HG03575 (cell line): ENCODE data around the gene WNK2.

Source experiments
- ATAC-seq: cut with Tn5 transposase; IDR thresholded peaks from one replicate; pipeline ENCODE4 v1.9.1; 2021; ENCODE audit not compliant: unreplicated experiment, insufficient number of reproducible peaks, low FRiP score; ENCODE audit errors: extremely low read depth

The WNK2 gene

GRCh38 chr9:93276973-93277372 lies 93.0 kb downstream of the WNK2 start:
- ATAC-seq, result no peak

- no peak for ATAC-seq
Measured at GRCh38 chr9:93278144-93278543, 94.2 kb downstream of the WNK2 start.

DNA sequence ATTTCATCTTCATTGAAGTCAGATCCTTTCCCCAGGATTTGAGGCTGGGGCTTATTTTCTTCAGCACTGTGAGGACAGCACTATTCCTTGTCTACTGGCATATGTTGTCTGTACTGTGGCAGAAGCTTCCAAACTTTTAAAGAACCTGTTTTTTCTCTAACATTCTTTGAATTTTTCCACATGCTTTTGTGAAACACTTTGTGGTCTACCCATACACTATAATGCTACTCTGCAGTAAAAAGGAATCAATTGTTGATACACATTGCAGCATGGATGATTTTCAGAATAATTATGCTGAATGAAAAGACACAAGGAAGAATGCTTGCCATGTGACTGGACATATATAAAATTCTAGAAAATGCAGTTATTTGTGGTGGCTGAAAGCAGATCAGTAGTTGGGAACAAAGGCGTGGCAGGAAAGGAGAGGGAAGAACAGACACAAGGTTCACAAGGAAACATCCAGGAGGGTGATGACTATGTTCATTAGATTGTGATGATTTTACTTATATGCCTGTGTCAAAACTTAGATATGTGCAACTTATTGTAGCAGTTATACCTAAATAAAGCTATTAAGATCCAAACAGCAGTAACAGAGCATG lies 96.8 kb downstream of the WNK2 start:
- no peak for ATAC-seq

DNA sequence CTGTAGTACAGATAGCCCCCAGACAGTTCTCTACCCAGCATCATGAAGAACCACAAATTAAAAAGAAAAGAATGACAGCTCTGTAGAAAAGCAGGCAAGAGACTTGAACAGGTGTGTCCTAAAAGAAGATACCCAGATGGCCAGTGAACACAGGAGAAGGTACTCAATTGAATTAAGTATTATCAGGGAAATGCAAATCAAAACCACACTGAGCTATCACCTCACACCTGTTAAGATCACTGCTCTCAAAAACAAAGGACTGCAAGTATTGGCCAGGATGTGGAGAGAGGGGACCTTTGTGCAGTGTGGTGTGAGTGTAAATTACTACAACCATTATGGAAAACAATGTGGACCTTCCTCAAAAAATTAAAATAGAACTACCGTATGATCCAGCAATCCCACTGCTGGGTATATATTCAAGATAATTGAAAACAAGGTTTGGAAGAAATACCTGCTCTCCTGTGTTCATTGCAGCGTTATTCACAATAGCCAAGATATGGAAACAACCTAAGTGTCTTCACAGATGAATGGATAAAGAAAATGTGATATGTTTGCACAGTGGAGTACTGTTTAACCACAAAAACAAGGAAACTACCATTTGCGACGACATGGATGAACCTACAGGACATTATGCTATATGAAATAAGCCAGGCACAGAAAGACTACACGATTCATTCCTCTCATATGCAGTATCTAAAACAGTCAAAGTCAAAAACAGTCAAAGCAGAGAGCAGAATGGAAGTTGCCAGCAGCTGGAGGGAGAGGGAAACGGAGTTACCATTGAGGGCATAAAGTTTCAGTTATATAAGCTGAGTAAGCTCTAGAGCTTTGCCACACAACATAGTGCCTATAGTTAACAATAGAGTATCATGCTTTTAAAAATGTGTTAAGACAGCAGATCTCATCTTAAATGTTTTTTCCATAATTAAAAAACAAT lies 102.6 kb downstream of the WNK2 start:
- no peak for ATAC-seq

GRCh38 chr9:93287189-93287552 lies 103.2 kb downstream of the WNK2 start:
- no peak for ATAC-seq

GRCh38 chr9:93287593-93287992 lies 103.7 kb downstream of the WNK2 start:
- no peak for ATAC-seq

- ATAC-seq, result no peak
Measured at GRCh38 chr9:93288341-93288740, 104.4 kb downstream of the WNK2 start.

DNA sequence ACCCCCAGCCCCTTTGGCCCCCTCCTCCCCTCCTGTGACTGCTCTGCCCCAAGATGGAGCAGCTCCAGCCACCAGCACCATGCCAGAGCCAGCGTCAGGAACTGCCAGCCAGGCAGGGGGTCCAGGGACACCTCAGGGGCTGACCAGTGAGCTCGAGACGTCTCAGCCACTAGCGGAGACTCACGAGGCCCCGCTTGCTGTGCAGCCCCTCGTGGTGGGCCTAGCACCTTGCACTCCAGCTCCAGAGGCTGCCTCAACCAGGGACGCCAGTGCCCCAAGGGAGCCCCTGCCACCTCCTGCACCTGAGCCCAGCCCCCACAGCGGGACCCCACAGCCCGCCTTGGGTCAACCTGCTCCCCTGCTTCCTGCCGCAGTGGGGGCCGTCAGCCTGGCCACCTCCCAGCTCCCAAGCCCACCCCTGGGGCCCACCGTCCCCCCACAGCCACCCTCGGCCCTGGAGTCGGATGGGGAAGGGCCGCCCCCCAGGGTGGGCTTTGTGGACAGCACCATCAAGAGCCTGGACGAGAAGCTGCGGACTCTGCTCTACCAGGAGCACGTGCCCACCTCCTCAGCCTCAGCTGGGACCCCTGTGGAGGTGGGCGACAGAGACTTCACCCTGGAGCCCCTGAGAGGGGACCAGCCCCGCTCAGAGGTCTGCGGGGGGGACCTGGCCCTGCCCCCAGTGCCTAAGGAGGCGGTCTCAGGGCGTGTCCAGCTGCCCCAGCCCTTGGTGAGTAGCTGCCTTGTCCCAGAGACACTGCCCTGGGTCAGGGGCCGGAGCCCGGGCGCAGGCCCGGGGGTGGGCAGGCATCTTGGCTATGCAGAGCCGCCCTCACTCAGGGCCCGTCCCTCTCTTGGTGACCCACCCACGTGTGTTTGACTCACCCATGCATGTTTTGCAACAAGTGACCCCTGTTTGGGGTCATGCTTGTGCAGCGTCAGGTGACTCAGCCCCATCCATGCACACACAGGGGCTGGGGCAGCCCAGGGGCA lies 105.2 kb downstream of the WNK2 start:
- no peak for ATAC-seq

GRCh38 chr9:93290495-93291434 lies 106.8 kb downstream of the WNK2 start:
- ATAC-seq, result no peak

GRCh38 chr9:93291536-93292287 lies 107.8 kb downstream of the WNK2 start:
- no peak for ATAC-seq

- ATAC-seq, result no peak
Measured at GRCh38 chr9:93292288-93292615, 108.3 kb downstream of the WNK2 start.

- no peak for ATAC-seq
Measured at GRCh38 chr9:93292664-93293328, 108.9 kb downstream of the WNK2 start.

- ATAC-seq, result no peak
Measured at GRCh38 chr9:93294011-93294410, 110.1 kb downstream of the WNK2 start.

- ATAC-seq, result no peak
Measured at GRCh38 chr9:93295031-93295430, 111.1 kb downstream of the WNK2 start.

DNA sequence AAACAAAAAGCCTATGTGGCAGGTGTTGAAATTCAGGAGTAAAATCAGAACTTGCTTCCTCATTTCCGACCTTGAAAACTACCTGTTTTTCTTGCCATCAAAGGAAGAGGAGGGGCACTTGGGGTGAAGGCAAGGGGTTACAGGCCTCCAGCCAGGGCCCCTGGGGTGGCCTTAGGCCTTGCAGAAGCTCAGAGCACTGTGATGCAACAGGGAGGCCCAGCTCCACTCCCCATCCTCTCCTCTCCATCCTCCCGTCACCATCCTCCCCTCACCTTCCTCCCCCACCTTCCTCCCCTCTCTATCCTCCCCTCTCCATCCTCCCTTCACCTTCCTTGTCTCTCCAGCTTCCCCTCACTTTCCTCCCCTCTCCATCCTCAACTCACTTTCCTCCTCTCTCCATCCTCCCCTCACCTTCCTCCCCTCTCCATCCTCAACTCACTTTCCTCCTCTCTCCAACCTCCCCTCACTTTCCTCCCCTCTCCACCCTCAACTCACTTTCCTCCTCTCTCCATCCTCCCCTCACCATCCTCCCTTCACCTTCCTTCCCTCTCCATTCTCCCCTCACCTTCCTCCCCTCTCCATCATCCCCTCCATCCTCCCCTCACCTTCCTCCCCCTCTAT lies 111.6 kb downstream of the WNK2 start:
- no peak for ATAC-seq

GRCh38 chr9:93296889-93297480 lies 113.0 kb downstream of the WNK2 start:
- ATAC-seq, result no peak
